ENCODE data around the gene MOB3A.

MOB3A gene

GRCh38 chr19:2042485-2043250 lies 53.5 kb downstream of the MOB3A start:
- no peak for TF ChIP-seq CTCF (IDR thresholded peaks at IDR 0.05)

- no peak for TF ChIP-seq CTCF (IDR thresholded peaks at IDR 0.05)
Measured at GRCh38 chr19:2041683-2042484, 54.2 kb downstream of the MOB3A start.

- TF ChIP-seq CTCF (IDR thresholded peaks at IDR 0.05), result no peak
Measured at GRCh38 chr19:2041433-2041682, 54.8 kb downstream of the MOB3A start.

- TF ChIP-seq CTCF (IDR thresholded peaks at IDR 0.05), result no peak
Measured at GRCh38 chr19:2040647-2041432, 55.3 kb downstream of the MOB3A start.

DNA sequence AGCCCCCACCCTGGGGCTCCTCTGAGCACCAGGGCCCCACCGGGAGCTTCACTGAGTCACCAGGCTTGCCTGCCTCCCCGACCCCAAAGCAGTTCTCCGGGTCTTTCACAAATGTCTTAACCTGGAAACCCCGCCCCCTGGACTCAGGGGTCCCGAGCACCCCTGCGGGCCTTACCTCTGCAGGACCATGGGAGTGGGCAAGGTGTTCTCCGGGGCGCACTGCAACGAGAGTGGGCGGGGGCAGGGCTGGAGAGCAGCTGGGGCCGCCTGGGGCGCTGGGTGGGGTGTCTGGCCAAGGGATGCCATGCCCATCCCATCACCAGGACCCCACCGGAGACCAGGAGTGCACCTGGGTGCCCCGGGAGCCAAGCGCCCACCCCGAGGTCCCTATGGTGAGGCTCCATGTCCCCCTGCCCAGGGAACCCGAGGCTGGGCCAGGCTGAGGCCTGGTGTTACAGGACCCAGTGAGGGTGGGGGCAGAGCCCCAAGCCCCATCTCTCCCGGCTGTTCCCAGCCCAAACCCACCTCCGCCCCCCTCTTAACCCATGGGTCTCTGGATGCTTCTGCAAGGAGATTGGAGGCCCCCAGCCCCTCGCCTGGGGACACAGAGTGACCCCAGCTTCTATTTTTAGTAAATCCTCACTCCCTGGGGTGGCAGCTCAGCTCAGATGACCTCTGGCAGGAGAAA lies 56.0 kb downstream of the MOB3A start:
- no peak for TF ChIP-seq CTCF (IDR thresholded peaks at IDR 0.05)

DNA sequence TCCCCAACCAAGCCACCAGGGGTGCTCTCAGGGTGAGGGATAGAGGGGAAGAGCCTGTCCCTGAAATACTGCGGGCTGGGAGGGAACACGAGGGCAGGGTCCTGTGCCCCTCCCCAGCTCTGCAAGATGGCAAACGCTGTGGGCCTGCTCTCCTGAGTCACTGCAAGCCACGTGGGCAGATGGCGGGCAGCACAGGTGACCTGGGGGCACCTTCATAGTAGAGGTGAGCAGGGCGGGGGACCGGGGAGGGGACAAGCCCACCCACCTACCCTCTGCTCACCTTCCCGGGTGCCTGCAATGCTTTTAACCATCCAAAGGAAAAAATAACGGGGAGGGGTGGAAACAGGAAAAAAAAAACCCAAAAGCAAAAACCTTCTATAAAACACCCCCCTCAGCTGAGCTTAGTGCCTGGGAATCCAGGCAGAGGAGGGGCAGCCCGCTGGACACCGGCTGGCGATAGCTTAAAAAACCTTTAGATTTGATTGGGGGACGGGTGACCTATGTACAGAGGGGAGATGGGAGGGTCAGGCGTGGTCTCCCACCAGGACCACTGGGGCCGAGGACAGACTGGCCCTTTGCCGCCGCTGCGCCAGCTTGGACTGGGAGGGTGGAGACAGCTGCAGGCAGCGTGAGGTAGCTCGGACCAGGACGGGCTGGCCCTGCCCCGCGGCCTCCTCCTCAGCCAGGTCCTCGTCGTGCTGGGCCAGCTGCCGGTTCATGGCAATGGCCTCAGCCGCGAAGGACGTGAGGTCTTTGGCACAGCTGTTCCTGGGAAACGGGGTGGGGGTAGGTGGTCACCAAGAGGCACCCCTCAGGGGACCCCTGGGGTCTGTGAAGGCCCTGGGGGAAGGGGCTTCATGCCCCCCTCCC lies 56.8 kb downstream of the MOB3A start:
- TF ChIP-seq CTCF (IDR thresholded peaks at IDR 0.05), result no peak

Measured in LNCAP (cell line).